Measurements from ENCODE around the gene TJAP1.
"Not testable (repeated sequence)": the region's sequence is repeated elsewhere in the genome, so short reads cannot be mapped to it uniquely, and the experiment has no call there.

The TJAP1 gene

GRCh38 chr6:43451939-43452338 lies 25.4 kb upstream of the TJAP1 start:
- Histone ChIP-seq H3K9me3 (ENCODE audit: control insufficient read depth in 2 of 2, low read length in 2 of 2) (no peaks in the 10 kb centered on the region), H3K27ac (ENCODE audit: low read depth in 2 of 2, low read length in 2 of 2) (no peak overlapping the region), H3K36me3 (ENCODE audit: control insufficient read depth in 2 of 2, insufficient read depth in 2 of 2, low read length in 2 of 2) (peaks cover 41 to 42% of the 10 kb centered on the region in 2 donors), H3K9ac (ENCODE audit: low read depth in 1 of 2, low read length in 2 of 2) (no peak overlapping the region), H3K4me3 (ENCODE audit: low read length in 2 of 2) (no peak overlapping the region), H3K27me3 (ENCODE audit: control insufficient read depth in 2 of 2, insufficient read depth in 2 of 2, low read length in 2 of 2) (peaks cover 3 to 10% of the 10 kb centered on the region in 2 donors), H3K4me1 (ENCODE audit: control insufficient read depth in 2 of 2, insufficient read depth in 2 of 2, low read length in 2 of 2) (peaks cover 0 to 4% of the 10 kb centered on the region in 2 donors)

GRCh38 chr6:43452896-43453295 lies 24.5 kb upstream of the TJAP1 start:
- Histone ChIP-seq H3K4me3 (ENCODE audit: low read length in 2 of 2) (no peak overlapping the region), H3K27me3 (ENCODE audit: control insufficient read depth in 2 of 2, insufficient read depth in 2 of 2, low read length in 2 of 2) (peaks cover 3 to 10% of the 10 kb centered on the region in 2 donors), H3K9ac (ENCODE audit: low read depth in 1 of 2, low read length in 2 of 2) (no peak overlapping the region), H3K4me1 (ENCODE audit: control insufficient read depth in 2 of 2, insufficient read depth in 2 of 2, low read length in 2 of 2) (peaks cover 0 to 4% of the 10 kb centered on the region in 2 donors), H3K27ac (ENCODE audit: low read depth in 2 of 2, low read length in 2 of 2) (no peak overlapping the region), H3K9me3 (ENCODE audit: control insufficient read depth in 2 of 2, low read length in 2 of 2) (no peaks in the 10 kb centered on the region), H3K36me3 (ENCODE audit: control insufficient read depth in 2 of 2, insufficient read depth in 2 of 2, low read length in 2 of 2) (peaks cover 35 to 36% of the 10 kb centered on the region in 2 donors)

GRCh38 chr6:43453831-43454230 lies 23.5 kb upstream of the TJAP1 start:
- Histone ChIP-seq H3K4me3 (ENCODE audit: low read length in 2 of 2) (no peak overlapping the region), H3K27me3 (ENCODE audit: control insufficient read depth in 2 of 2, insufficient read depth in 2 of 2, low read length in 2 of 2) (peaks cover 3 to 10% of the 10 kb centered on the region in 2 donors), H3K4me1 (ENCODE audit: control insufficient read depth in 2 of 2, insufficient read depth in 2 of 2, low read length in 2 of 2) (peaks cover 0 to 4% of the 10 kb centered on the region in 2 donors), H3K27ac (ENCODE audit: low read depth in 2 of 2, low read length in 2 of 2) (no peak overlapping the region), H3K36me3 (ENCODE audit: control insufficient read depth in 2 of 2, insufficient read depth in 2 of 2, low read length in 2 of 2) (peaks cover 26 to 27% of the 10 kb centered on the region in 2 donors), H3K9me3 (ENCODE audit: control insufficient read depth in 2 of 2, low read length in 2 of 2) (no peaks in the 10 kb centered on the region), H3K9ac (ENCODE audit: low read depth in 1 of 2, low read length in 2 of 2) (no peak overlapping the region)

- H3K27ac ChIP-seq (ENCODE audit: low read depth in 2 of 2, low read length in 2 of 2): no peak overlapping the region
Measured at GRCh38 chr6:43454290-43454695, 23.1 kb upstream of the TJAP1 start.

GRCh38 chr6:43454696-43455530 lies 22.5 kb upstream of the TJAP1 start:
- H3K4me1 ChIP-seq (ENCODE audit: control insufficient read depth in 2 of 2, insufficient read depth in 2 of 2, low read length in 2 of 2): peaks cover 0 to 4% of the 10 kb centered on the region in 2 donors
- peak overlapping the region in 1 of 2 donors; percentile 48 for H3K9ac ChIP-seq (ENCODE audit: low read depth in 1 of 2, low read length in 2 of 2)
- peaks cover 17 to 21% of the 10 kb centered on the region in 2 donors for H3K36me3 ChIP-seq (ENCODE audit: control insufficient read depth in 2 of 2, insufficient read depth in 2 of 2, low read length in 2 of 2)
- H3K4me3 ChIP-seq (ENCODE audit: low read length in 2 of 2): peak overlapping the region; percentile 59 to 65
- H3K27ac ChIP-seq (ENCODE audit: low read depth in 2 of 2, low read length in 2 of 2): no peak overlapping the region
- H3K9me3 ChIP-seq (ENCODE audit: control insufficient read depth in 2 of 2, low read length in 2 of 2): no peaks in the 10 kb centered on the region
- peaks cover 3 to 12% of the 10 kb centered on the region in 2 donors for H3K27me3 ChIP-seq (ENCODE audit: control insufficient read depth in 2 of 2, insufficient read depth in 2 of 2, low read length in 2 of 2)

More at GRCh38 chr6:43454290-43454695, 23.1 kb upstream of the TJAP1 start:
- H3K4me1 ChIP-seq (ENCODE audit: control insufficient read depth in 2 of 2, insufficient read depth in 2 of 2, low read length in 2 of 2): peaks cover 0 to 4% of the 10 kb centered on the region in 2 donors
- peaks cover 23 to 25% of the 10 kb centered on the region in 2 donors for H3K36me3 ChIP-seq (ENCODE audit: control insufficient read depth in 2 of 2, insufficient read depth in 2 of 2, low read length in 2 of 2)
- no peak overlapping the region for H3K9ac ChIP-seq (ENCODE audit: low read depth in 1 of 2, low read length in 2 of 2)
- H3K27me3 ChIP-seq (ENCODE audit: control insufficient read depth in 2 of 2, insufficient read depth in 2 of 2, low read length in 2 of 2): peaks cover 3 to 10% of the 10 kb centered on the region in 2 donors
- H3K4me3 ChIP-seq (ENCODE audit: low read length in 2 of 2): peak overlapping the region; percentile 59 to 65
- H3K9me3 ChIP-seq (ENCODE audit: control insufficient read depth in 2 of 2, low read length in 2 of 2): no peaks in the 10 kb centered on the region

- H3K9ac ChIP-seq (ENCODE audit: low read depth in 1 of 2, low read length in 2 of 2): peak within 1 kb of the TSS in 1 of 2 donors; percentile 48
- H3K36me3 ChIP-seq (ENCODE audit: control insufficient read depth in 2 of 2, insufficient read depth in 2 of 2, low read length in 2 of 2): peaks cover 9 to 14% of the 10 kb centered on the region in 2 donors
- H3K9me3 ChIP-seq (ENCODE audit: control insufficient read depth in 2 of 2, low read length in 2 of 2): no peaks in the 10 kb centered on the region
- peaks cover 3 to 12% of the 10 kb centered on the region in 2 donors for H3K27me3 ChIP-seq (ENCODE audit: control insufficient read depth in 2 of 2, insufficient read depth in 2 of 2, low read length in 2 of 2)
- peak within 1 kb of the TSS; percentile 62 to 65 for H3K4me3 ChIP-seq (ENCODE audit: low read length in 2 of 2)
- H3K4me1 ChIP-seq (ENCODE audit: control insufficient read depth in 2 of 2, insufficient read depth in 2 of 2, low read length in 2 of 2): peaks cover 0 to 4% of the 10 kb centered on the region in 2 donors
- no peak within 1 kb of the TSS for H3K27ac ChIP-seq (ENCODE audit: low read depth in 2 of 2, low read length in 2 of 2)
Measured at GRCh38 chr6:43455531-43456428, 21.6 kb upstream of the TJAP1 start, which contains the start of gene DLK2. DLK2 (minus strand) TSS chr6:43455548; CDS start chr6:43454825, 723 bp downstream.

GRCh38 chr6:43457643-43458042 lies 19.7 kb upstream of the TJAP1 start:
- H3K4me1 ChIP-seq (ENCODE audit: control insufficient read depth in 2 of 2, insufficient read depth in 2 of 2, low read length in 2 of 2): peaks cover 0 to 4% of the 10 kb centered on the region in 2 donors
- H3K36me3 ChIP-seq (ENCODE audit: control insufficient read depth in 2 of 2, insufficient read depth in 2 of 2, low read length in 2 of 2): peaks cover 2 to 6% of the 10 kb centered on the region in 2 donors
- no peaks in the 10 kb centered on the region for H3K9me3 ChIP-seq (ENCODE audit: control insufficient read depth in 2 of 2, low read length in 2 of 2)
- no peak overlapping the region for H3K9ac ChIP-seq (ENCODE audit: low read depth in 1 of 2, low read length in 2 of 2)
- H3K4me3 ChIP-seq (ENCODE audit: low read length in 2 of 2): no peak overlapping the region
- peaks cover 6 to 16% of the 10 kb centered on the region in 2 donors for H3K27me3 ChIP-seq (ENCODE audit: control insufficient read depth in 2 of 2, insufficient read depth in 2 of 2, low read length in 2 of 2)
- no peak overlapping the region for H3K27ac ChIP-seq (ENCODE audit: low read depth in 2 of 2, low read length in 2 of 2)

- peaks cover 7 to 17% of the 10 kb centered on the region in 2 donors for H3K27me3 ChIP-seq (ENCODE audit: control insufficient read depth in 2 of 2, insufficient read depth in 2 of 2, low read length in 2 of 2)
- not testable (repeated sequence) for H3K27ac ChIP-seq (ENCODE audit: low read depth in 2 of 2, low read length in 2 of 2); H3K36me3 ChIP-seq (ENCODE audit: control insufficient read depth in 2 of 2, insufficient read depth in 2 of 2, low read length in 2 of 2); H3K4me3 ChIP-seq (ENCODE audit: low read length in 2 of 2); H3K9me3 ChIP-seq (ENCODE audit: control insufficient read depth in 2 of 2, low read length in 2 of 2); H3K4me1 ChIP-seq (ENCODE audit: control insufficient read depth in 2 of 2, insufficient read depth in 2 of 2, low read length in 2 of 2); H3K9ac ChIP-seq (ENCODE audit: low read depth in 1 of 2, low read length in 2 of 2)
Measured at GRCh38 chr6:43458154-43458553, 19.2 kb upstream of the TJAP1 start.

- Histone ChIP-seq H3K4me3 (ENCODE audit: low read length in 2 of 2) (no peak overlapping the region), H3K27me3 (ENCODE audit: control insufficient read depth in 2 of 2, insufficient read depth in 2 of 2, low read length in 2 of 2) (peaks cover 7 to 17% of the 10 kb centered on the region in 2 donors), H3K36me3 (ENCODE audit: control insufficient read depth in 2 of 2, insufficient read depth in 2 of 2, low read length in 2 of 2) (no peaks in the 10 kb centered on the region), H3K9me3 (ENCODE audit: control insufficient read depth in 2 of 2, low read length in 2 of 2) (no peaks in the 10 kb centered on the region), H3K9ac (ENCODE audit: low read depth in 1 of 2, low read length in 2 of 2) (no peak overlapping the region), H3K4me1 (ENCODE audit: control insufficient read depth in 2 of 2, insufficient read depth in 2 of 2, low read length in 2 of 2) (peaks cover 0 to 4% of the 10 kb centered on the region in 2 donors), H3K27ac (ENCODE audit: low read depth in 2 of 2, low read length in 2 of 2) (no peak overlapping the region)
Measured at GRCh38 chr6:43459535-43459934, 17.8 kb upstream of the TJAP1 start.

Data from mucosa of rectum (tissue), 2 donors.